PFSK-1 (cell line): ENCODE data around the gene ITPKB.

Experiments
- FOXP2 ChIP-seq: optimal IDR thresholded peaks from 2 replicates; pipeline ENCODE3; 2011; ENCODE audit warnings: borderline replicate concordance, control low read depth, inconsistent platforms; ENCODE audit not compliant: insufficient read depth; ENCODE audit errors: extremely low read length, extremely low read depth
- POLR2AphosphoS5 ChIP-seq: IDR thresholded peaks from 2 replicates; pipeline ENCODE4 v1.6.1; 2012; ENCODE audit warnings: low read depth, mild to moderate bottlenecking, control low read depth, low read length, moderate library complexity
- REST ChIP-seq, 2 experiments: IDR thresholded peaks; 2 replicates each; pipeline versions ENCODE4 v1.6.1 to v1.8.0; 2011 to 2012; ENCODE audit warnings: low read depth in 2 of 2, low read length in 2 of 2, control low read depth in 1 of 2, inconsistent platforms in 1 of 2, mild to moderate bottlenecking in 1 of 2, moderate library complexity in 1 of 2; ENCODE audit not compliant: insufficient read depth in 1 of 2
- SIN3A ChIP-seq: IDR thresholded peaks from 2 replicates; pipeline ENCODE4 v1.6.1; 2012; ENCODE audit warnings: mild to moderate bottlenecking, low read length, moderate library complexity, borderline replicate concordance; ENCODE audit not compliant: insufficient read depth
- TAF1 ChIP-seq: IDR thresholded peaks from 2 replicates; pipeline ENCODE4 v1.6.1; 2012; ENCODE audit warnings: low read length, control low read depth, borderline replicate concordance; ENCODE audit not compliant: insufficient read depth

The ITPKB gene

GRCh38 chr1:226584164-226584563, 154.9 kb downstream of the ITPKB start:
- TF ChIP-seq REST (IDR thresholded peaks at IDR 0.05; ENCODE audit: insufficient read depth in 1 of 2, low read depth in 2 of 2, low read length in 2 of 2): no peak
- TF ChIP-seq TAF1: no peak
- TF ChIP-seq FOXP2: no peak
- TF ChIP-seq POLR2AphosphoS5: no peak
- no peak for TF ChIP-seq SIN3A

GRCh38 chr1:226582966-226583365, 156.1 kb downstream of the ITPKB start:
- TF ChIP-seq POLR2AphosphoS5: no peak
- TF ChIP-seq TAF1: no peak
- TF ChIP-seq SIN3A: no peak
- no peak for TF ChIP-seq REST (IDR thresholded peaks at IDR 0.05; ENCODE audit: insufficient read depth in 1 of 2, low read depth in 2 of 2, low read length in 2 of 2)
- TF ChIP-seq FOXP2: no peak
